ENCODE data around the gene UGP2.

DNA sequence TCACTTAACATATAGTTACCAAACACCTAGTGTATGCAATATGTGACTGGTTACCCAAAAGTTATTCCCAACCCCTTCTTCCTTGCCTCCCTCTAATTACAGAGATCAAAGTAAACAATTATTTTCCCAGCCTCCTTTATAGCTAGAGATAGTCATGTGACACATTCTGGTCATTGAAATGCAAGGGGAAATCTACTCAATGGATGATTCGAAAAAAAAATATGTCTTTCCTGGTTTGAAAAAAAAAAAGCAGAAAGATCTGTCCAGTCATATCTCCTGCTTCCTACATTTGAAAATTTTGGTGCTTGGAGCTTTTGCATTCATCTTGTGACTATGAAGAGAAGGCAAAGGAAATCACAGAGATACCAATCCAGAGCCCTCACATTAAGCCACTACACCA, 27.6 kb upstream of the UGP2 start:
- no peak for TF ChIP-seq CTCF (IDR thresholded peaks at IDR 0.05)
- TF ChIP-seq POLR2AphosphoS5 (IDR thresholded peaks at IDR 0.05), result no peak

Measured in upper lobe of left lung (tissue), 4 donors.